H4 (cell line): ENCODE results near the gene CAND2. TPM values are rescaled to one million over a fixed set of nuclear protein-coding genes. Genes with fewer than 3 reads are reported as not detected.
"Not testable (repeated sequence)": the region's sequence is repeated elsewhere in the genome, so short reads cannot be mapped to it uniquely, and the experiment has no call there.

Experiments used
- DNase-seq: peaks from one replicate; pipeline ENCODE4 v3.0.0-alpha.2; 2015; ENCODE audit warnings: low spot score
- total RNA-seq: library from RNA; depleted of rRNA; stranded (reverse); fragments of >200 nt; shearing (Covaris generic); gene quantifications from 2 replicates; pipeline ENCODE4 v1.2.3, GENCODE V29; 2014

The CAND2 gene
- total RNA-seq, 1 experiment from 2014 or later, result 0.72 TPM

DNA sequence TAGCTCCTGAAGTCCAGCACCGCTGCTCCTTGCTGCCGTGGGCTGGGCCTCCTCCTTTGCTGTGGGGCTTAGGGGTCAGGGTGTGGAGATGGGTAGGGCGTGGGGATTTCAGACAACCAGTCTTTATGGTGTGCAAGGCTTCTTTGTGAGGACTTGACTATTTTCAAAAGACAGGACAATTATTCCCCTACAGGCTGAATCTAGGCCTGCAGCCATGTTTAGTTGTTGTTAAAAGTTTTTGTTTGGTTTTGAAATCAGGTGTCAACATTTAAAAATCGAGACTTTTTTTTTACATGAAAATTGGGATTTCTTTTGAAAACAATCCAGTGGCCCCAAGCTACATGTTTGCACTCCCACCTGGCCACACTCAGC lies 34.3 kb downstream of the CAND2 start:
- no peak for DNase-seq

DNA sequence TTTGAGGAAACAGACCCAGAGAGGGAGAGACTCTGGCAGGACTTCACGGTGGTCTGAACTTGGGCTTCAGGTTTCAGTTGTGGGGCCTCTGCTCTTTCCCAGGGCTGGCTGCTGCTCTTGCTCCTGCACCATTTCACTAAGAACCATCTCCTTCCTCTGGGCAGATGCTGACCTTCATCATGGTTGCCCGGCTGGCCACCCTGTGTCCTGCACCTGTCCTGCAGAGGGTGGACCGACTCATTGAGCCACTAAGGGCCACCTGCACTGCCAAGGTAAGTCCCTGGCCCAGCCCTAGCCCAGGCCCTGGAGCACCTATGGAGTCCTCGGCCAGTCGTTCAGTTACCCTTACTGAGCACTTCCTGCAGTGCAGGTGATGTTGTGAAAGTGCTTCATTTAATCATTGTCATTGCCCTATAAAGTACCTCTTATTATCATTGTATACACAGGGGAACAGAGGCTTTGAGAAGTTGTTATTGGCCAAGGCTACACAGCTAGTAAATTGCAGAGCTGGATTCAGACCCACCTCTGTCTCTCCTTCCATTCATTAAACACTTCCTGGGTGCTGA lies 34.9 kb downstream of the CAND2 start:
- no peak for DNase-seq

DNA sequence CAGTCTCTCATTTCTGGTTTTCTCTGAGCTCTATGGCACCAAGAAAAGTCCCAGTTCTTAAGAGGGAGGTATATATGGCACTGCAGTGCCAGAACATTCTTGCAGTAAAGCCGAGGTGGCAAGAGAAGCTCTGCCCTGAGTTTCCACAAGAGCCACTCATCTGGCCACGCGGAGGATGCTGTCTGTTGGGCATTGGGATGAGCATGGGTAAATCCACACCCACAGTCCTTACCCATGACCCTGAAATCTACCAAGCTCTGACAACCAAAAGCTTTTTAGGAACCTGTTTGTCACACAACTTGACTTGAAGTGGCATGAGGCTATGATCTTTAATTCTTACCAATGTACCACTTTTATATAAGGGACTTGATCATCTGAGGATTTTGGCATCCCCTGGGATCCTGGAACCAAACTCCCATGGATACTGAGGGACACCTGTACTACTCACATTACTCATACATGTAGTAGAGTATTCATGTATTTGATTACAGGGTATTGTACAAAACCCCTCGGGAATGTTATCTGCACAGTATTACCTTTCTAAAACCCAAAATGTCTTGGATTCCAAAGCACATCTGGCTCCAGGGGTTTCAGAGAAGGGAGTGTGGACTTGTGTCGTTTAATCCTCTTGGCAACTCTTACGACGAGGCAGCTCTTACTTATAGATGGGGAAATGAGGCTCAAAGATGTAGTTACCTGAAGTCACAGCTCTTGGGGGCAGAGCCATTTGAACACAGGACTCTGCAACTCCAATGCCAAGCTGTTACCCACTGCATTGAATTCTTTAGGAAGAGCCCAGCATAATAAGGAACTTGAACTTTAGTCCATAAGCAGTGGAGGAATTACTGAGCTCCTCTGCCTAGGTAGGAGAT lies 36.1 kb downstream of the CAND2 start:
- no peak for DNase-seq

- DNase-seq, result no peak
Measured at GRCh38 chr3:12833222-12834161, 37.0 kb downstream of the CAND2 start.

GRCh38 chr3:12835052-12835665 lies 38.7 kb downstream of the CAND2 start:
- no peak for DNase-seq

GRCh38 chr3:12837295-12837986 lies 41.0 kb downstream of the CAND2 start:
- no peak for DNase-seq

DNA sequence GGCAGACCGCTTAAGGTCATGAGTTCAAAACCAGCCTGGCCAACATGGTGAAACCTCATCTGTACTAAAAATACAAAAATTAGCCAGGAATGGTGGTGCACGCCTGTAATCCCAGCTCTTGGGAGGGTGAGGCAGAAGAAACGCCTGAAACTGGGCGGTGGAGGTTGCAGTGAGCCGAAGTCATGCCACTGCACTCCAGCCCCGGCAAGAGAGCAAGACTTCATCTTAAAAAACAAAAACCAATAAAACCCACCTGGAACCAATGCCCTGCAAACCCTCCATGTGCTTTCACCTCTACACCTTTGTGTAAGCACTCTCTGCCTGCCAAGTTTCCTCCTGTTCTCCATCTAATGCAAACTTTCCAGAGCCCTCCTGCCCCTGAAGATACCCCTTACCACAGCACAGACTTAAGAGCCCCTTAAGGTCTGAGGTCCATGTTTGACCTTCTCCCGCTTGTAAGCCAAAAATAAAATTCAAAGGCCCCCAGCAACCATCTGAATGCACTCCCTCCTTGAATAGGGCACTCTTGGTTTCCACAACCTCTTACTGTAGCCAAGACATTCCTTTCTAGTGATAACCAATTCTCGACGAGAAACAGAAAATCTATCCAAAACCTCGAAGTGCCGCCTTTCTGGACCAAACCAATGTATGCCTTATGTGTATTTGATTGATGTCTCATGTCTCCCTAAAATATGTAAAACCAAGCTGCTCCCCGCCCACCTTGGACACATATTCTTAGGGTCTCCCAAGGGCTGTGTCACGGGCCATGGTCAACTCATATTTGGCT lies 41.9 kb downstream of the CAND2 start:
- DNase-seq, result no peak

DNA sequence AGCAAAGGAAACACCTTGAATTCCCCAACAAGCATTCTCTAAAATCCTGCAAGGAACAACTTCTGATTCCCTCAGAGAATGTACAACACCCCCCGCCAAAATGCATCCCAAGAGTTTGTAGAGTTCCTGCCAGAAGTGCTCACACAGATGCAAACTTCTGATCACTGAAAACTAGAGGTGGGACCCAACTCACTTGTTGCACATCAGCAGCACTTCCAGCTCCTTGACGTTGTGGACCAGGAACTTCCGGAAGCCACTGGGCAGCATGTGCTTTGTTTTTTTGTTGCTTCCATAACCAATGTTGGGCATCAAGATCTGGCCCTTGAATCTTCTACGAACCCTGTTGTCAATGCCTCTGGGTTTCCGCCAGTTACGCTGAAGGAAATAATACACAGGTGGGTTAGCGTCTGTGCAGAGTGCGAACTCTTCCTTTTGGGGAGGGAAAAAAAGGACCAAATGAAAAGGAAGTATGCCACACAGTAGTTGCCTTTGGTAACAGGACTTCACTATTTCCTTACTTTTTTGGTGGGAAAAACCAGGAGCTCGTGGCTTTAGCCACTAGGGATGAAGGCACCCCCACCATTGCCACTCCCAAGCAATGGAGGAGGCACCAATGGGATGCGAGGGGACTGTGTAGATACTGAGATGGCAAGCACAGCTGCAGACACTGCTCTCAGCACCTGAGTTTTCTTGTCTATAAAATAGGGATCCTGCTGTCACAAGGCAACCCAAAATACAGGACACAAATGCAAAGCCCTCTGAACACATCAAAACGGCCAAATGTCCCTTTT lies 42.9 kb downstream of the CAND2 start:
- DNase-seq, result no peak

DNA sequence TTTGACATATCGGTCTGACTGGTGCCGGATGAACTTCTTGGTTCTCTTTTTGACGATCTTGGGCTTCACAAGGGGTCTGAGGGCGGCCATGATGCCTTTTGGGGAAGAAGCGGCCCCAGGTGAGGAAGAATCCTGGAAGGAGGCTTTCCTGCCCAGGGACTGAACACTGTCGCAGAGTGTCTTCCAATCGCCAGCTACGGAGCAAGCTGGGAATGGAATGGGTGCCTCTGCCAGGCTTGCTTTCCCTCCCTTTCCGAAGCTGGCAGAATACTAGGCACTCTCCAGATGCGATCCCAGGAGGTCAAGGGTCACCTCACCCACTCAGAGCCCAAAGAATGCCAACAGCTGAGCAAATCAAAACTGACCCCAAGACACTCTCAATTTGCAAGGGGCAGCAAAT lies 43.7 kb downstream of the CAND2 start:
- not testable (repeated sequence) for DNase-seq

GRCh38 chr3:12840591-12841148 lies 44.2 kb downstream of the CAND2 start:
- no peak for DNase-seq

- peak; percentile 91 for DNase-seq
Measured at GRCh38 chr3:12841149-12841969, 44.9 kb downstream of the CAND2 start, which contains the start of gene RPL32. RPL32 (minus strand) TSS chr3:12841565; CDS start chr3:12840237, 1,328 bp downstream.

DNA sequence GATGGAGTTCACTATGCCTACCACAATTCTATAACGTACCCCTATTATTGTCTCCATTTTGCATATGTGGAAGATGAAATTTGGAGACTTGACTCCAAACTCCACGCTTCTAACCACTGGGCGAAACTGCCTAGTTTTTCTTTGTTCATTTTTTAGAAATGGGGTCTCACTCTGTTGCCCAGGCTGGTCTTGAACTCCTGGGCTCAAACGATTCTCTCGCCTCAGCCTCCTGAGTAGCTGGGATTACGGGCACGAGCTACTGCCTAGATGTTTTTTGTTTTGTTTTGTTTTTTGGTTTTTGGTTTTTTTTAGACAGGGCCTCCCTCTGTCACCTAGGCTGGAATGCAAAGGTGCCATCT lies 45.5 kb downstream of the CAND2 start:
- no peak for DNase-seq

- DNase-seq, result no peak
Measured at GRCh38 chr3:12842469-12842868, 46.0 kb downstream of the CAND2 start.

DNA sequence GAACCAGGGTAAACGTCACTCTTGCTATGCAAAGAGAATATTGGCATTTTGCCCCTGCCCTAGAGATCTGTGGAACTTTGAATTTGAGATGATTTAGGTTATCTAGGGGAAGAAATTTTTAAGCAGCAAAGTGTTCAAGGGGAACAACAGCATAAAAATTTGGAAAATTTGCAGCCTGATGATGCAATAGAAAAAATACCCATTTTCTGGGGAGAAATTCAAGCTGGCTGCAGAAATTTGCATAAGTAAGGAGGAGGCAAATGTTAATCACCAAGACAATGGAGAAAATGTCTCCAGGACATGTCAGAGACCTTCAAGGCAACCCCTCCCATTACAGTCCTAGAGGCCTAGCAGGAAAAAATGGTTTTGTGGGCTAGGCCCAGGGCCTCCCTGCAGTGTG lies 49.3 kb downstream of the CAND2 start:
- DNase-seq, result no peak

DNA sequence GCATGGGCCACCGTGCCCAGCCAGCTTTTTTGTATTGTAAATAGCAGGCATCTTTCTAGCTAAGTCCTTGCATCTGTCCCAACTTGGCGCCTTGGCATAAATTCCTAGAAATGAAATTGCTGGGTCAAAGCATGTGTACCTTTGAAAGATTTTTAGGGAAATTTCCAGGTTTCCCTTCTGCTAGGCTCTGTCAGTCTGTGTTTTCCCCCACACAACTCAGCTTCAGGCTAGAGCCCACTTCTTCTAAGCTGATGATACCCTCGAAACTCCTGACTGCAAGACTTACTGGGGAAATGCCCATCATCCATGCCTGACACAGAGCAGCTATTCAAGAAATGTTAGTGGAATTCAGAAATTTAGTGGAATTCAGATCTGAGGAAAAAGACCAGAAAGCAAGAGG lies 55.7 kb downstream of the CAND2 start:
- DNase-seq, result no peak

DNA sequence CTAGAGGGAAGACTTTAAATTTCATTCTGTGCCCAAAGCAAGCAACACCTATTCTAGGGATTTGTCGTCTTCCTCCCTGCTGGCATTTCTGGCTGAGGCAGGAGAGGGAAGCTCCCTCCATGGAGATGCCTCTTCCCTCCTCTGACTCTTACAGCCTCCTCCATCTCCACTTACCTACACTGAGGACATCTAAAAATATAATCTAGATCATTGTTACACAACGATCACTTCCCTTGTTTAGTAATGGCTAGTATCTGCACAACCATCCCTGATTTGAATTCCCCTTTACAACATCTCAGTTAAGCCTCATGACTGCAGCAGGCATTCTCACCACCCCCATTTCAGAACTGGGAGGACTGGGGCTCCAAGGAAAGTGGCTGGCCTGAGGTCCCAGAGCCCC lies 57.4 kb downstream of the CAND2 start:
- not testable (repeated sequence) for DNase-seq

DNA sequence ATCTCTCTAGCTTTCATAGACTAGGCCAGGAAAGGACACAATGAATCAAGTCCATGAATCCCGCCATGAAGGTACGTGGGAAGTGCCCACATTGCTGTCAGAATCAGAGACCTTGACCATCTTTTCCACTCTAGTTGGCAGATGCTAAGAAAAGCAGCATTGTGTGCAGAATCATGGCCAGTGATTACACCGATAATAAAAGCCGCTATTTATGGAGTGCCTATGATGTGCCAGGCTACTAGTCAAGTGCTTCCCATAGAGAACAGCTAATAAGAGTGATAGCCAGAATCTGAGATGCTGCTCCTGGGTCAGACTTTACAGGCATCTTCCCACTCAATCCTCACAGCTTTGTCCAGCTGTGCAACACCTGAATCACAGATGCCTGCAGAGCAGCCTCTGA lies 58.1 kb downstream of the CAND2 start:
- DNase-seq, result no peak

DNA sequence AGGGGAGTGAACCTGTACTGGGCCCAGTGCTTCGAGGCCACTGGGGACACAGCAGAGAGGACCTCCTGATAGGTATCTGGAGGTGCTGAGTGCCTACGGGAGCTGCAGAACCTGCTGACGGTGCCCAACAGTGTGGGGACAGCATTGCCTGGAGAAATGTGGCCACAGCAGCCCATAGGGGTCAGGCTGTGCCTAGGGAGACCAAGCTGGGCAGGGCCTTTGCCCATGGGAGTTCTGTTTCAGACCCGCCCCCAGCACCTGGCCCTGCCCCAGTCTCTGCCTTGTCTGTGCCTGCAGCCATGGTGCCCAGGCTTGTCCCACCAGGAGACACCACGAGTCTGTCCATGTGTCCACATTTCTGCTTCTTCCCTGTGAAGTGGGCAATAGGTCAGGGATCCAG lies 60.1 kb downstream of the CAND2 start:
- no peak for DNase-seq
